SIG-M5 (cell line): ENCODE data around the gene ADK.
"Not testable (repeated sequence)": the region's sequence is repeated elsewhere in the genome, so short reads cannot be mapped to it uniquely, and the experiment has no call there.

Source experiments
- DNase-seq: peaks from one replicate; lab custom pipeline; 2025; lab: John Stamatoyannopoulos, UW

Gene ADK

GRCh38 chr10:74425456-74426001, 274.5 kb downstream of the ADK start:
- DNase-seq, result no peak

GRCh38 chr10:74431816-74432215, 280.8 kb downstream of the ADK start:
- DNase-seq, result no peak

GRCh38 chr10:74432841-74433594, 282.0 kb downstream of the ADK start:
- no peak for DNase-seq

- DNase-seq, result no peak
Observed at GRCh38 chr10:74433595-74433956, 282.6 kb downstream of the ADK start.

GRCh38 chr10:74433993-74434392, 283.0 kb downstream of the ADK start:
- no peak for DNase-seq

GRCh38 chr10:74434547-74434946, 283.5 kb downstream of the ADK start:
- no peak for DNase-seq

- no peak for DNase-seq
Observed at GRCh38 chr10:74436523-74437170, 285.6 kb downstream of the ADK start.

GRCh38 chr10:74437822-74438221, 286.8 kb downstream of the ADK start:
- DNase-seq, result no peak

GRCh38 chr10:74439213-74439612, 288.2 kb downstream of the ADK start:
- no peak for DNase-seq

GRCh38 chr10:74445493-74445892, 294.5 kb downstream of the ADK start:
- DNase-seq, result no peak

- DNase-seq, result no peak
Observed at GRCh38 chr10:74450602-74451001, 299.6 kb downstream of the ADK start.

- DNase-seq, result no peak
Observed at GRCh38 chr10:74451127-74451829, 300.3 kb downstream of the ADK start.

- no peak for DNase-seq
Observed at GRCh38 chr10:74453169-74453568, 302.1 kb downstream of the ADK start.

- DNase-seq, result not testable (repeated sequence)
Observed at GRCh38 chr10:74457478-74457877, 306.5 kb downstream of the ADK start.

- no peak for DNase-seq
Observed at GRCh38 chr10:74460812-74461211, 309.8 kb downstream of the ADK start.

- DNase-seq, result no peak
Observed at GRCh38 chr10:74474022-74474713, 323.1 kb downstream of the ADK start.

- not testable (repeated sequence) for DNase-seq
Observed at GRCh38 chr10:74476162-74476706, 325.2 kb downstream of the ADK start.

GRCh38 chr10:74480778-74481177, 329.8 kb downstream of the ADK start:
- DNase-seq, result no peak

- DNase-seq, result no peak
Observed at GRCh38 chr10:74483356-74483755, 332.3 kb downstream of the ADK start.

- DNase-seq, result no peak
Observed at GRCh38 chr10:74485283-74485682, 334.3 kb downstream of the ADK start.

- no peak for DNase-seq
Observed at GRCh38 chr10:74486659-74487058, 335.6 kb downstream of the ADK start.

- DNase-seq, result no peak
Observed at GRCh38 chr10:74488907-74489306, 337.9 kb downstream of the ADK start.
